Endothelial cell of umbilical vein (primary cell): ENCODE data around the gene FHDC1.

Experiments used
- EZH2 ChIP-seq: IDR thresholded peaks from 2 replicates; pipeline ENCODE4 v1.6.1; 2012; ENCODE audit warnings: borderline replicate concordance, low read depth, mild to moderate bottlenecking, moderate library complexity, low read length, inconsistent platforms; ENCODE audit not compliant: severe bottlenecking
- POLR2A ChIP-seq: IDR thresholded peaks from 2 replicates; pipeline ENCODE4 v1.6.1; 2012; ENCODE audit warnings: low read depth, mild to moderate bottlenecking, control low read depth, low read length
- TF ChIP-seq, protein P1 (sequence below), 2 donors: IDR thresholded peaks; 1 replicate in 1 of 2; 2 replicates in 1 of 2; pipeline ENCODE4 v1.5.1; 2011; ENCODE audit warnings: low read length in 2 of 2, mild to moderate bottlenecking in 2 of 2, moderate library complexity in 2 of 2, control low read depth in 1 of 2, inconsistent platforms in 1 of 2, low read depth in 1 of 2; ENCODE audit not compliant: insufficient read depth in 1 of 2; ENCODE audit errors: extremely low read depth in 1 of 2

DNA sequence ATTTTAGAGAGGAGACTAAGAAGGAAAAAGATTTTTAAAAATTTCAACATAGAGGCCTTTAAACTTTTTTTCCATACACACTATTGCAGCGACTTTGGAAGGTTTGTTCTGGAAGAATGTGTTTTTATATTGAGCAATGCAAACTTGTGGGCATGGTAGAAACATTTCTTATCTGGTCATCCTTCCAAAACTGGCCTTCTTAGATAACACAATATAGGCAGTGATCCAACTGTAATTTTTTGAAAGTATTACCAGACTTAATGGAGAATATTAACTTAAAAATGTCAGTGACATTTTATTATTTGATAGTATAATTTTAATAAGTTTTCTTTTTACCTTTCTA lies 25.6 kb downstream of the FHDC1 start:
- TF ChIP-seq POLR2A (no peak), EZH2 (no peak)
- TF ChIP-seq, protein P1, sequence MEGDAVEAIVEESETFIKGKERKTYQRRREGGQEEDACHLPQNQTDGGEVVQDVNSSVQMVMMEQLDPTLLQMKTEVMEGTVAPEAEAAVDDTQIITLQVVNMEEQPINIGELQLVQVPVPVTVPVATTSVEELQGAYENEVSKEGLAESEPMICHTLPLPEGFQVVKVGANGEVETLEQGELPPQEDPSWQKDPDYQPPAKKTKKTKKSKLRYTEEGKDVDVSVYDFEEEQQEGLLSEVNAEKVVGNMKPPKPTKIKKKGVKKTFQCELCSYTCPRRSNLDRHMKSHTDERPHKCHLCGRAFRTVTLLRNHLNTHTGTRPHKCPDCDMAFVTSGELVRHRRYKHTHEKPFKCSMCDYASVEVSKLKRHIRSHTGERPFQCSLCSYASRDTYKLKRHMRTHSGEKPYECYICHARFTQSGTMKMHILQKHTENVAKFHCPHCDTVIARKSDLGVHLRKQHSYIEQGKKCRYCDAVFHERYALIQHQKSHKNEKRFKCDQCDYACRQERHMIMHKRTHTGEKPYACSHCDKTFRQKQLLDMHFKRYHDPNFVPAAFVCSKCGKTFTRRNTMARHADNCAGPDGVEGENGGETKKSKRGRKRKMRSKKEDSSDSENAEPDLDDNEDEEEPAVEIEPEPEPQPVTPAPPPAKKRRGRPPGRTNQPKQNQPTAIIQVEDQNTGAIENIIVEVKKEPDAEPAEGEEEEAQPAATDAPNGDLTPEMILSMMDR (IDR thresholded peaks at IDR 0.05; ENCODE audit: extremely low read depth in 1 of 2, insufficient read depth in 1 of 2, low read depth in 1 of 2, low read length in 2 of 2) = no peak
